LNCaP clone FGC (cell line): ENCODE results near the gene SLC9A3.

Experiments used
- DNase-seq: peaks from one replicate; pipeline ENCODE4 v3.0.0-alpha.2; 2011; ENCODE audit warnings: low read depth
- H3K4me3 ChIP-seq: 2 replicates; pipeline ENCODE4 v1.5.1; 2011; ENCODE audit warnings: mild to moderate bottlenecking, low read depth, low read length, control low read depth
- TF ChIP-seq, protein P1 (sequence below): IDR thresholded peaks from 2 replicates; pipeline ENCODE4 v1.5.1; 2012; ENCODE audit warnings: mild to moderate bottlenecking; ENCODE audit not compliant: control insufficient read depth, insufficient read depth; ENCODE audit errors: extremely low read depth

SLC9A3 gene

DNA sequence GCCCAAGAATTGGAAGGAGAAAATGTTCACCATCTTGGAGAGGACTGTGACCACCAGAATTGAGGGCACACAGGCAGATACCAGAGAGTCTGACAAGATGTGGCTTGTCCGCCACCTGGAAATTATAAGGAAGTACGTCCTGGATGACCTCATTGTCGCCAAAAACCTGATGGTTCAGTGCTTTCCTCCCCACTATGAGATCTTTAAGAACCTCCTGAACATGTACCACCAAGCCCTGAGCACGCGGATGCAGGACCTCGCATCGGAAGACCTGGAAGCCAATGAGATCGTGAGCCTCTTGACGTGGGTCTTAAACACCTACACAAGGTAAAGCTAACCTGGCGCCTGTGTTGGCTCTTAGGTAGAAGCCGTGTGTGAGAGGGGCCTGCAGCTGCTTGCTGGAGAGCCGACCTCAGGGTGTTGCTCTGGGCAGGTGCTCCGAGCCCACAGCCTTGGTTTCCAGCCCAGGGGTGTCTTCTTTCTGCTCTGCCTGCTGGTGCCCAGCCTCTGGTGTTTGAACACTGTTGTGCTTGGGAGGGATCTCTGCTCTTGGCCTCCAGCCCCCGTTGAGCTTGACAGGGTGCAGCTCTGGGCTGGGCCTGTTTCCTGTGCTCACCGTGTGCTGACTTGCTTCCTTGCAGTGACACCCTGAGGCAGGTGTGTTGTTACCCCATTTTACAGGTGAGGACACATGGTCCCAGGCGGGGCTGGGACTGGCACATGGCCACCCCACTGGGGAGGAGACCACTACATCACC is 70.3 kb downstream of the SLC9A3 start:
- no peak for DNase-seq
- no peak overlapping the region for H3K4me3 ChIP-seq
- TF ChIP-seq, protein P1, sequence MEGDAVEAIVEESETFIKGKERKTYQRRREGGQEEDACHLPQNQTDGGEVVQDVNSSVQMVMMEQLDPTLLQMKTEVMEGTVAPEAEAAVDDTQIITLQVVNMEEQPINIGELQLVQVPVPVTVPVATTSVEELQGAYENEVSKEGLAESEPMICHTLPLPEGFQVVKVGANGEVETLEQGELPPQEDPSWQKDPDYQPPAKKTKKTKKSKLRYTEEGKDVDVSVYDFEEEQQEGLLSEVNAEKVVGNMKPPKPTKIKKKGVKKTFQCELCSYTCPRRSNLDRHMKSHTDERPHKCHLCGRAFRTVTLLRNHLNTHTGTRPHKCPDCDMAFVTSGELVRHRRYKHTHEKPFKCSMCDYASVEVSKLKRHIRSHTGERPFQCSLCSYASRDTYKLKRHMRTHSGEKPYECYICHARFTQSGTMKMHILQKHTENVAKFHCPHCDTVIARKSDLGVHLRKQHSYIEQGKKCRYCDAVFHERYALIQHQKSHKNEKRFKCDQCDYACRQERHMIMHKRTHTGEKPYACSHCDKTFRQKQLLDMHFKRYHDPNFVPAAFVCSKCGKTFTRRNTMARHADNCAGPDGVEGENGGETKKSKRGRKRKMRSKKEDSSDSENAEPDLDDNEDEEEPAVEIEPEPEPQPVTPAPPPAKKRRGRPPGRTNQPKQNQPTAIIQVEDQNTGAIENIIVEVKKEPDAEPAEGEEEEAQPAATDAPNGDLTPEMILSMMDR: no peak

DNA sequence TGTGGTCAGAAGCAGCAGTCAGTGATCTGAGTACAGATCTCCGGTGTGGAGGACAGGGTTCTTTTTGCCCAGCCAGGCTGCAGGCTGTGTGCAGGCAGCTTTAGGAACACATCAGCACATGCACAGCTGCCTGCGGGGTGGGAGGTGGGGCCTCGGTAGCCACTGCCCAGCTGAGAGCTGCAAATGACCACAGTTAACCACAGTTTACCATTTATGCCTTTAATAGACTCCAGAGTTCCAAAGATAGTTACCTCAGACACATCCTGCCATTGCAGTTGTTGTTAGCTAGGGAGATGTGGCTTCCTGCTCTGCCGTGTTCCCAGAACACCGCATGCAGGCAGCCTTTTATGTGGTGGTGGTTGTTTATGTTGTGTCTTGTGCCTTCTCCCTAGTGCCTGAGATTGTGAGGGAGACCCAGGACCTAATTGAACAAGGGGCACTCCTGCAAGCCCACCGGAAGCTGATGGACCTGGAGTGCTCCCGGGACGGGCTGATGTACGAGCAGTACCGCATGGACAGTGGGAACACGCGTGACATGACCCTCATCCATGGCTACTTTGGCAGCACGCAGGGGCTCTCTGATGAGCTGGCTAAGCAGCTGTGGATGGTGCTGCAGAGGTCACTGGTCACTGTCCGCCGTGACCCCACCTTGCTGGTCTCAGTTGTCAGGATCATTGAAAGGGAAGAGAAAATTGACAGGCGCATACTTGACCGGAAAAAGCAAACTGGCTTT is 71.1 kb downstream of the SLC9A3 start:
- TF ChIP-seq, protein P1: no peak
- DNase-seq: no peak

DNA sequence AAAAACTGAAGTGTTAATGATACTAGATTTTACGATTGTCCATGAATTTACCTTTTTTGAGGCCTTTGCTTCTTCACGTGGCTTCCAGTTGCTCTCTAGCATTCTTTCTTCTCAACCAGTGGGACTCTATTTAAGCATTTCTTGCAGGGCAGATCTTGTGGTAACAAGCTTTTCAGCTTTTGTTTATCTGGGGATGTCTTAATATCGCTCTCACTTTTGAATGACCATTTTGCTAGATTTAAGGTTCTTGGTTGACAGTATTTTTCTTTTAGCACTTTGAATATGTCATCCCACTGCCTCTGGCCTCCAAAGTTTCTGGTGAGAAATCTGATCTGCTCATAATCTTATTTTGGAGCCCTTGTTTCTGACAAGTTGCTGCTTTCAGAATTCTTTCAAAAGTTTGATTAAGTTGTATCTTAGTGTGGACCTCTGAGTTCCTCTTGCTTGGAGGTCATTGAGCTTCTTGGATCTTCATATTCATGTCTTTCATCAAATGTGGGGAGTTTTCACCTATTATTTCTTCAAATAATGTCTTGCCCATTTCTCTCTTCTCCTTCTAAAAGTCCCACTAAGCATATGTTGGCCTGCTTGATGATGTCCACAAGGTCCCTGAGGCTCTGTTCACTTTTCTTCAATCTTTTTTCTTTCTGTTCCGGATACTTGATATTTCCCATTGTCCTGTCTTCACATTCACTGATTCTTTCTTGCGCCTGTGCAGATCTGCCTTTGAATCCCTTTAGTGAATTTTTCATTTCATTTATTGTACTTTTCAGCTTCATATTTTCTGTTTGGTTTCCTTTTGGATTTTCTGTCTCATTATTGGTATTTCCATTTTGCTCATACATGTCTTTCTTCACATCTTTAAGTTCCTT is 72.4 kb downstream of the SLC9A3 start:
- DNase-seq: no peak
- H3K4me3 ChIP-seq: no peak overlapping the region
- TF ChIP-seq, protein P1: no peak

More for the DNA sequence above, 71.1 kb downstream of the SLC9A3 start:
- H3K4me3 ChIP-seq: no peak overlapping the region

DNA sequence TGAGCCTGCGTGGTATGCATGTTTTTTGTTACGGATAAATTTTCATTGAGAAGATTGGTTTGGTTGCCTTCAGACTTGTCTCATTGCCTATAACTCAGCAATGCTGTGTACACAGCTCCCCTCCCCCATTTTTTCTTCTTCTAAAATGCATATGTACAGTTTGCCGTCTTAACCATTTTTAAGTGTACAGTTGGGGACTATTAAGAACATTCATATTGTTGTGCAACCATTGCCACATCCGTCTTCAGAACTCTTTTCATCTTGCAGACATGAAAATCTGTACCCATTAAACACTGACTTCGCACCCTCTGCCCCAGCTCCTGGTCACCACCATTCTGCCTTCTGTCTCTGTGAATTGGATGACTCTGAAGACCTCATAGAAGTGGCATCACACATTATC is 75.1 kb downstream of the SLC9A3 start:
- H3K4me3 ChIP-seq: no peak overlapping the region
- TF ChIP-seq, protein P1: no peak
- no peak for DNase-seq

DNA sequence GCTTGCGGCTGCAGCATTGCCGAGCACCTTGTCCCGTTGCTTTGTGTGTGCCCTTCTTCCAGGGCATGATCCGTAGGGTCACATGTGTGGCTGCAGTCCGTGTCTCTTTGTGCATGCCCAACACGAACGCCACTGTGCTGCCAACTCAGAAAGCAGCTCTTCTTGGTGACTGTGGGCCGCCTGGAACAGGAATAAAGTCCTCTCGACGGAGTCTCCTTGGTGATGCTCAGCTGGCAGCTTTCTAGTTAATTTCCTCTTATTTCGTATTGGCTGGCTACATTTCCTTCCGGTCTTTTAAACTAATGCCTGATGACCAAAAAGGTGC is 75.5 kb downstream of the SLC9A3 start:
- no peak overlapping the region for H3K4me3 ChIP-seq
- TF ChIP-seq, protein P1: no peak
- no peak for DNase-seq

DNA sequence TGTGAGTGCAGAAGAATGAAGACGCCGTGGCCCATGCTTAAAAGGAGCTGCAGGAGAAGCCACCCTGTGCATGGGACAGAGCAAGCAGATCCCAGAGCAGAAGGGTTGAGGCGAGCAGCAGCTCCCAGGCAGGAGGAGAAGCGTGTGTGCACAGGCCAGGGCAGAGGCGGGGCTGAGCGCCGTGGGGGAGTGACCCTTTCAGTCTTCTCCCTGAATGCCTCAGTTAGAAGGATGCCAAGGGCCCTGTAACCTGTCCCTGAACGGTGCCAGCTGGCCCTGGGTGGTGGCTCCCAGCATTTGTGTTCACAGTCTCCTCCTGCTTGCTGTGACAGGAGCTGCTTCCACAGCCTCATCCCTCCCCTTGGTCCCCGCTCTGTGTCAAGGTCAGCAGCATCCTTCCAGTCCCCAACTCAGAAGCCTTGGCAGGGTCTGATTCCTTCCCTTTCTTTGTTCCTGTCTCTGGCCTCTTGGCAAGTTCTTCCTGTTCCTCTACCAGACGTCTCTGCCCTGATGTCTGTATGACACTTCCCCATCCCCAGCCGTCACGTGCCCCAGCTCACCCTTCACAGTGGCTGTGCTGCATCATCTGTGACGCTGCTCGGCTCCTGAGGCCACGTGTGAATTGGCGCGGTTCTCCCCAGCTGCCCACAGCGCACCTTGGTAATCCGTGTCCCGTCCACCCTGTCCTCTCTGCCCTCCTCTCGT is 76.0 kb downstream of the SLC9A3 start:
- TF ChIP-seq, protein P1: no peak
- no peak for DNase-seq

More for the DNA sequence above, 76.0 kb downstream of the SLC9A3 start:
- H3K4me3 ChIP-seq: no peak overlapping the region
